ENCODE results near the gene SLF2. TPM values are rescaled to one million over a fixed set of nuclear protein-coding genes. Genes with fewer than 3 reads are reported as not detected.

Gene SLF2
- total RNA-seq, 1 experiment from 2014 or later = 43.0 TPM

- ChIA-PET RAD21 (ENCODE audit: low non-redundant PET in 1 of 2, low total read pairs in 2 of 2, uncharacterized antibody in 2 of 2, unreplicated experiment in 2 of 2) (no interaction called here), CTCF (no interaction called here), POLR2A (no interaction called here)
- Histone ChIP-seq H3K4me3 (replicated peaks in 1 of 2; ENCODE audit: low read depth in 1 of 2, low read length in 2 of 2) (no peak overlapping the region), H3K4me2 (ENCODE audit: low read length) (no peak overlapping the region), H3K27me3 (ENCODE audit: insufficient read depth, low read length) (no peaks in the 10 kb centered on the region), H3K27ac (ENCODE audit: low read depth, low read length) (no peak overlapping the region), H4K20me1 (ENCODE audit: insufficient read depth) (no peaks in the 10 kb centered on the region), H3K9me2 (ENCODE audit: insufficient read depth) (no peaks in the 10 kb centered on the region), H3K9ac (ENCODE audit: low read length) (no peak overlapping the region), H2AFZ (ENCODE audit: low read depth, low read length, poor library complexity, severe bottlenecking) (peak overlapping the region; percentile 32), H3K36me3 (ENCODE audit: control insufficient read depth in 1 of 2, insufficient read depth in 2 of 2, low read length in 2 of 2) (no peaks in the 10 kb centered on the region), H3K9me3 (ENCODE audit: control insufficient read depth in 1 of 2, insufficient read depth in 1 of 2, low read depth in 1 of 2, low read length in 2 of 2) (no peaks in the 10 kb centered on the region), H3K79me2 (ENCODE audit: insufficient read depth, low read length) (no peaks in the 10 kb centered on the region), H3K4me1 (ENCODE audit: control insufficient read depth in 1 of 2, insufficient read depth in 2 of 2, low read length in 2 of 2) (peaks cover 23 to 40% of the 10 kb centered on the region in 2 experiments)
- intact Hi-C loops (cut with micrococcal nuclease) = no loop called here
- TF ChIP-seq TCF7L2 (IDR thresholded peaks at IDR 0.05; ENCODE audit: borderline replicate concordance, extremely low read depth, insufficient read depth, insufficient read length) (no peak), ZFX (IDR thresholded peaks at IDR 0.05) (no peak), EZH2phosphoT487 (IDR thresholded peaks at IDR 0.05; ENCODE audit: borderline replicate concordance) (no peak), CTCF (IDR thresholded peaks at IDR 0.05 in 2 of 3, conservative IDR thresholded peaks at IDR 0.05 in 1 of 3; ENCODE audit: borderline replicate concordance in 1 of 3, insufficient read depth in 1 of 3, low read depth in 2 of 3, low read length in 2 of 3) (no peak), MAX (IDR thresholded peaks at IDR 0.05) (no peak), SRF (IDR thresholded peaks at IDR 0.05; ENCODE audit: low read depth) (no peak), YY1 (IDR thresholded peaks at IDR 0.05; ENCODE audit: extremely low read depth, insufficient replicate concordance, low read depth, low read length) (no peak), POLR2AphosphoS5 (IDR thresholded peaks at IDR 0.05; ENCODE audit: low read depth, low read length) (no peak), ZBTB33 (IDR thresholded peaks at IDR 0.05; ENCODE audit: extremely low read depth, insufficient replicate concordance, low read length) (no peak), EGR1 (IDR thresholded peaks at IDR 0.05; ENCODE audit: low read depth) (no peak), REST (IDR thresholded peaks at IDR 0.05; ENCODE audit: low read depth) (no peak), CBX3 (IDR thresholded peaks at IDR 0.05; ENCODE audit: low read depth) (no peak), SP1 (IDR thresholded peaks at IDR 0.05; ENCODE audit: low read depth) (no peak)
- ATAC-seq (no peak), DNase-seq (ENCODE audit: low read depth, low spot score) (no peak)
- no TSS peak for BruUV-seq (replicated peaks)
Observed at GRCh38 chr10:100895346-100895745, 17.4 kb upstream of the SLF2 start.

All from HCT116 (cell line).